Testis (tissue), 3 donors: Measurements from ENCODE around the gene SH3RF3. TPM values are rescaled to one million over a fixed set of nuclear protein-coding genes. Genes with fewer than 3 reads are reported as not detected.

ENCODE experiments used
- DNase-seq: peaks from one replicate; pipeline ENCODE4 v3.0.0-alpha.2; 2019
- H3K27ac ChIP-seq, 2 donors: fragments of 200-600 bp; sonication (generic); one replicate each; pipeline ENCODE4 v1.5.1; 2019
- H3K27me3 ChIP-seq: fragments of 200-600 bp; sonication (generic); one replicate; pipeline ENCODE4 v1.5.1; 2019
- H3K36me3 ChIP-seq: fragments of 200-600 bp; sonication (generic); one replicate; pipeline ENCODE4 v1.5.1; 2017; ENCODE audit warnings: low read depth; ENCODE audit errors: missing control alignments
- H3K4me1 ChIP-seq: fragments of 200-600 bp; sonication (generic); one replicate; pipeline ENCODE4 v1.5.1; 2019
- H3K4me3 ChIP-seq, 2 donors: fragments of 200-600 bp; sonication (generic); one replicate each; pipeline ENCODE4 v1.5.1; 2017 to 2019
- H3K9me3 ChIP-seq: fragments of 200-600 bp; sonication (generic); one replicate; pipeline ENCODE4 v1.5.1; 2017
- CTCF ChIP-seq, 3 experiments: fragments of 450-650 bp in 2 of 3; fragments of 200-600 bp in 1 of 3; sonication (generic) in 1 of 3; IDR thresholded peaks; one replicate each; pipeline ENCODE4 v1.5.1; 2016 to 2019; ENCODE audit warnings: antibody characterized with exemption in 3 of 3, mild to moderate bottlenecking in 2 of 3, moderate library complexity in 1 of 3
- POLR2A ChIP-seq: fragments of 450-650 bp; IDR thresholded peaks from one replicate; pipeline ENCODE4 v1.6.1; 2017; ENCODE audit warnings: antibody characterized with exemption, mild to moderate bottlenecking, moderate library complexity
- WGBS, 2 donors: methylation state at CpG; one replicate each; pipeline ENCODE4 v1.1.5; 2018; 5-methylcytosine and 5-hydroxymethylcytosine counted together
- intact Hi-C: fragments of 100-400 bp; cut with DNase I; formaldehyde crosslinking; loops from one replicate; pipeline ENCODE4 v1.15.1; 2023; ENCODE audit warnings: low total_unique reads
- polyA plus RNA-seq: library from polyadenylated mRNA; stranded (reverse); fragments of 350-450 nt; fragmentation: Illumina TruSeq; extraction: RNeasy Lipid Tissue Mini Kit (QIAGEN cat#74804); gene quantifications from one replicate; pipeline ENCODE4 v1.2.3, GENCODE V29; 2014; ENCODE audit warnings: low read depth, low replicate concordance; ENCODE audit not compliant: insufficient read depth
- total RNA-seq, 2 donors: library from RNA; depleted of rRNA; stranded (reverse); fragments of >200 nt; gene quantifications; one replicate each; pipeline ENCODE4 v1.2.3, GENCODE V29; 2016

The SH3RF3 gene
- total and polyA plus RNA-seq, 3 donors from 2014 or later: 9.3 to 20.1 (median 16.5) TPM

- intact Hi-C loops: no loop called here
- H3K4me3 ChIP-seq: no peak overlapping the region
- no peaks in the 10 kb centered on the region for H3K4me1 ChIP-seq
- no peak overlapping the region for H3K27ac ChIP-seq
- no peaks in the 10 kb centered on the region for H3K9me3 ChIP-seq
- WGBS, 2 donors: 100% methylated on average over 2 to 7 of the region's 7 CpGs
- no peak for DNase-seq
- TF ChIP-seq CTCF (IDR thresholded peaks at IDR 0.05) (no peak), POLR2A (no peak)
- no peaks in the 10 kb centered on the region for H3K36me3 ChIP-seq
- no peaks in the 10 kb centered on the region for H3K27me3 ChIP-seq
Observed at GRCh38 chr2:109375656-109376055, 246.7 kb downstream of the SH3RF3 start.

- Histone ChIP-seq H3K27me3 (no peaks in the 10 kb centered on the region), H3K27ac (no peak overlapping the region), H3K36me3 (no peaks in the 10 kb centered on the region), H3K4me3 (no peak overlapping the region), H3K4me1 (no peaks in the 10 kb centered on the region), H3K9me3 (no peaks in the 10 kb centered on the region)
- no peak for TF ChIP-seq CTCF (IDR thresholded peaks at IDR 0.05)
- TF ChIP-seq POLR2A: no peak
- 89 to 94% methylated on average over 6 to 7 of the region's 7 CpGs for WGBS, 2 donors
- intact Hi-C loops: no loop called here
- no peak for DNase-seq
Observed at GRCh38 chr2:109376115-109376514, 247.1 kb downstream of the SH3RF3 start.

- no peak for DNase-seq
- H3K4me3 ChIP-seq: no peak overlapping the region
- 93 to 94% methylated on average over 13 of the region's 13 CpGs for WGBS, 2 donors
- no peaks in the 10 kb centered on the region for H3K4me1 ChIP-seq
- no peak overlapping the region for H3K27ac ChIP-seq
- intact Hi-C loops: no loop called here
- H3K9me3 ChIP-seq: no peaks in the 10 kb centered on the region
- no peaks in the 10 kb centered on the region for H3K27me3 ChIP-seq
- TF ChIP-seq POLR2A (no peak), CTCF (IDR thresholded peaks at IDR 0.05) (no peak)
- H3K36me3 ChIP-seq: no peaks in the 10 kb centered on the region
Observed at GRCh38 chr2:109376796-109377495, 247.9 kb downstream of the SH3RF3 start.

- no peaks in the 10 kb centered on the region for H3K27me3 ChIP-seq
- TF ChIP-seq CTCF (IDR thresholded peaks at IDR 0.05): no peak
- no peak for TF ChIP-seq POLR2A
- DNase-seq: no peak
- WGBS, 2 donors: 93 to 98% methylated on average over 5 to 7 of the region's 7 CpGs
- no peak overlapping the region for H3K4me3 ChIP-seq
- intact Hi-C loops: no loop called here
- H3K27ac ChIP-seq: no peak overlapping the region
- peaks cover 3% of the 10 kb centered on the region for H3K4me1 ChIP-seq
- no peaks in the 10 kb centered on the region for H3K36me3 ChIP-seq
- no peaks in the 10 kb centered on the region for H3K9me3 ChIP-seq
Observed at GRCh38 chr2:109377976-109378375, 249.0 kb downstream of the SH3RF3 start.

GRCh38 chr2:109378682-109379081, 249.7 kb downstream of the SH3RF3 start:
- H3K4me1 ChIP-seq: peaks cover 8% of the 10 kb centered on the region
- no peak overlapping the region for H3K27ac ChIP-seq
- intact Hi-C loops: no loop called here
- TF ChIP-seq CTCF (IDR thresholded peaks at IDR 0.05) (no peak), POLR2A (no peak)
- no peaks in the 10 kb centered on the region for H3K9me3 ChIP-seq
- no peak overlapping the region for H3K4me3 ChIP-seq
- H3K27me3 ChIP-seq: no peaks in the 10 kb centered on the region
- H3K36me3 ChIP-seq: no peaks in the 10 kb centered on the region
- DNase-seq: no peak
